K562 (cell line): ENCODE data around the gene OIT3. TPM values are rescaled to one million over a fixed set of nuclear protein-coding genes. Genes with fewer than 3 reads are reported as not detected.
"Not testable (repeated sequence)": the region's sequence is repeated elsewhere in the genome, so short reads cannot be mapped to it uniquely, and the experiment has no call there.

ENCODE experiments used
- ATAC-seq: fragments of 200-7000 bp; cut with Tn5 transposase; 3 replicates; pipeline ENCODE4 v1.9.1; 2020; ENCODE audit warnings: moderate library complexity
- BruUV-seq: library from RNA; stranded (reverse); fragments of 400-500 nt; replicated peaks from 2 replicates; lab custom pipeline; 2021; lab: Mats Ljungman, UMichigan
- CTCF ChIA-PET: fragments of 300-600 bp; formaldehyde crosslinking; extraction: SDS; loops from one replicate; lab custom pipeline; 2021; ENCODE audit warnings: low intra/inter-chr PET ratio; lab: Yijun Ruan, JAX
- POLR2A ChIA-PET: fragments of 300-600, 350-650 bp; sonication (Branson Sonifier 250); formaldehyde crosslinking; extraction: SDS; loops from one replicate; lab custom pipeline; 2021; ENCODE audit warnings: antibody characterized with exemption, inconsistent platforms; lab: Yijun Ruan, JAX
- DNase-seq, 4 experiments: peaks; one replicate each; pipeline versions ENCODE4 v3.0.0 to v3.0.0-alpha.2; 2011 to 2018; ENCODE audit warnings: low spot score in 3 of 4, mixed read lengths in 3 of 4; ENCODE audit errors: extremely low read depth in 1 of 4
- FAIRE-seq: peaks from 2 replicates; lab custom pipeline; 2011; peaks lifted over from hg19 to GRCh38; lab: Jason Lieb, UNC
- H2AFZ ChIP-seq: 2 replicates; pipeline ENCODE4 v1.6.0; 2011; ENCODE audit warnings: low read depth, low read length, control low read depth, inconsistent platforms
- H3K27ac ChIP-seq: fragments of 200-600 bp; 3 replicates; pipeline ENCODE4 v1.8.0; 2011; ENCODE audit warnings: low read depth, mild to moderate bottlenecking, control low read depth, inconsistent platforms, low read length, moderate library complexity, mixed read lengths; ENCODE audit errors: extremely low read depth
- H3K27me3 ChIP-seq, 2 experiments: fragments of 300-600 bp in 1 of 2; 2 replicates in 1 of 2; 3 replicates in 1 of 2; pipeline versions ENCODE4 v1.6.0 to v1.8.0; 2011; ENCODE audit warnings: inconsistent platforms in 2 of 2, low read length in 2 of 2, mild to moderate bottlenecking in 1 of 2, mixed read lengths in 1 of 2, moderate library complexity in 1 of 2; ENCODE audit not compliant: control insufficient read depth in 2 of 2, insufficient read depth in 2 of 2
- H3K36me3 ChIP-seq: fragments of 300-600 bp; 3 replicates; pipeline ENCODE4 v1.8.0; 2011; ENCODE audit warnings: mild to moderate bottlenecking, low read length, inconsistent platforms; ENCODE audit not compliant: control insufficient read depth, insufficient read depth
- H3K4me1 ChIP-seq, 2 experiments: fragments of 200-600 bp in 1 of 2; replicated peaks in 1 of 2; 2 replicates in 1 of 2; 3 replicates in 1 of 2; pipeline versions ENCODE4 v1.5.1 to v1.8.0; 2011; ENCODE audit warnings: inconsistent platforms in 2 of 2, low read length in 2 of 2, mild to moderate bottlenecking in 1 of 2, mixed read lengths in 1 of 2, moderate library complexity in 1 of 2; ENCODE audit not compliant: control insufficient read depth in 2 of 2, insufficient read depth in 2 of 2
- H3K4me2 ChIP-seq: 2 replicates; pipeline ENCODE4 v1.6.1; 2011; ENCODE audit warnings: low read length, control low read depth, inconsistent platforms, mixed read lengths; ENCODE audit not compliant: insufficient read depth
- H3K4me3 ChIP-seq: fragments of 200-600 bp; sonication (generic), shearing (Covaris generic); 2 replicates; pipeline ENCODE4 v1.5.1; 2016; ENCODE audit warnings: control low read depth, inconsistent platforms
- H3K79me2 ChIP-seq: fragments of 200-600 bp; 3 replicates; pipeline ENCODE4 v1.8.0; 2011; ENCODE audit warnings: low read length, inconsistent platforms; ENCODE audit not compliant: control insufficient read depth, insufficient read depth
- H3K9ac ChIP-seq, 2 experiments: 2 replicates each; pipeline versions ENCODE4 v1.6.0 to v1.6.1; 2011; ENCODE audit warnings: low read depth in 2 of 2, low read length in 2 of 2, control low read depth in 1 of 2, inconsistent platforms in 1 of 2, mild to moderate bottlenecking in 1 of 2, mixed read lengths in 1 of 2; ENCODE audit not compliant: insufficient read depth in 1 of 2
- H3K9me1 ChIP-seq: one replicate; pipeline ENCODE4 v1.6.0; 2011; ENCODE audit warnings: inconsistent platforms, mild to moderate bottlenecking, low read length, moderate library complexity; ENCODE audit not compliant: control insufficient read depth, insufficient read depth
- H3K9me3 ChIP-seq: replicated peaks from 2 replicates; pipeline ENCODE4 v1.5.1; 2011; ENCODE audit warnings: low read depth, low read length, inconsistent platforms; ENCODE audit not compliant: control insufficient read depth, insufficient read depth
- H4K20me1 ChIP-seq: replicated peaks from 2 replicates; pipeline ENCODE4 v1.6.1; 2011; ENCODE audit warnings: low read length, inconsistent platforms, mixed read lengths; ENCODE audit not compliant: control insufficient read depth, insufficient read depth
- ATF7 ChIP-seq: fragments of 450-650 bp; IDR thresholded peaks from 2 replicates; pipeline ENCODE4 v1.7.1; 2014; ENCODE audit warnings: mild to moderate bottlenecking, moderate library complexity
- CBX1 ChIP-seq: sonication (generic); IDR thresholded peaks from 2 replicates; pipeline ENCODE4 v1.6.1; 2016; ENCODE audit warnings: antibody characterized with exemption, low read depth, mild to moderate bottlenecking
- NBN ChIP-seq: fragments of 450-650 bp; IDR thresholded peaks from 2 replicates; pipeline ENCODE4 v1.6.1; 2016; ENCODE audit warnings: low read depth, mild to moderate bottlenecking
- PHB2 ChIP-seq: fragments of 450-650 bp; IDR thresholded peaks from 2 replicates; pipeline ENCODE4 v1.6.1; 2017; ENCODE audit warnings: low read depth
- TARDBP ChIP-seq: fragments of 450-650 bp; IDR thresholded peaks from 2 replicates; pipeline ENCODE4 v1.6.1; 2016
- WGBS: fragments of 100-300 bp; shearing (Covaris generic); methylation state at CpG from one replicate; pipeline ENCODE4 v1.1.6; 2016; ENCODE audit warnings: low coverage, mixed read lengths; ENCODE audit not compliant: insufficient coverage; ENCODE audit errors: missing lambda C conversion rate; 5-methylcytosine and 5-hydroxymethylcytosine counted together
- in situ Hi-C: fragments of 300-500 bp; cut with MboI; formaldehyde crosslinking; loops from 4 replicates; pipeline ENCODE4 v1.15.0; 2018; ENCODE audit warnings: inconsistent platforms, mixed read lengths
- intact Hi-C: fragments of 100-400 bp; cut with micrococcal nuclease; formaldehyde crosslinking; loops from 2 replicates; pipeline ENCODE4 v1.14.2; 2022
- polyA plus RNA-seq, 8 experiments: library from polyadenylated mRNA; depleted of rRNA in 4 of 8; stranded (reverse) in 5 of 8; unstranded in 3 of 8; fragments of >200 nt; fragmentation: Nextera tagmentation in 2 of 8; fragmentation: Illumina TruSeq in 1 of 8; extraction: Ambion mirVana in 2 of 8; extraction: Trizol in 1 of 8; gene quantifications; 2 replicates each; pipeline versions ENCODE4 v1.2.1 to v1.2.3, GENCODE V29; 2011 to 2014; ENCODE audit warnings: inconsistent platforms in 1 of 8, missing spikeins in 1 of 8
- total RNA-seq, 7 experiments: library from RNA; depleted of rRNA in 6 of 7; stranded (reverse); fragments of >200 nt in 6 of 7; fragmentation: Illumina TruSeq in 2 of 7; extraction: Trizol in 2 of 7; gene quantifications; 2 replicates each; pipeline versions ENCODE4 v1.2.1 to v1.2.3, GENCODE V29; 2011 to 2021; ENCODE audit warnings: low replicate concordance in 1 of 7
- TF ChIP-seq, protein P1 (sequence below): sonication (generic); formaldehyde crosslinking; IDR thresholded peaks from 2 replicates; pipeline ENCODE4 v1.8.0; 2023; ENCODE audit warnings: missing genetic modification reagents, mild to moderate bottlenecking, borderline replicate concordance

Gene OIT3
- total and polyA plus RNA-seq, 9 of the 15 experiments (the other 6 are each of a cell fraction or from before 2014, with no cell fraction given) = not detected

DNA sequence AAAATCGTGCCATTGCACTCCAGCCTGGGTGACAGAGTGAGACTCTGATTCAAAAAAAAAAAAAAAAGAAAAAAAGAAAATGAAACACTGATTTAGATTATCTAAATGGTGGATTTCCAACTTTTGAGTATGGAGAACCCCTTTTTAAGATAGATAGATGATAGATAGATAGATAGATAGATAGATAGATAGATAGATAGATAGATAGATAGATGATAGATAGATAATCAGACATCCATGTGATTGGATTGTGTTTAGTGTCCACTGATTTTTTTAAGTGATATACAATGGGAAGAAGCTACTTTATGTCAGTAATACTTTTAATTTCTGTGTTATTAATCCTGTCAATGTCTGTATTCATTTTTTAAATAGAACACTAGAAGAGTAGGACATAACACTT, 6.0 kb downstream of the OIT3 start (continued):
- TF ChIP-seq, protein P1, sequence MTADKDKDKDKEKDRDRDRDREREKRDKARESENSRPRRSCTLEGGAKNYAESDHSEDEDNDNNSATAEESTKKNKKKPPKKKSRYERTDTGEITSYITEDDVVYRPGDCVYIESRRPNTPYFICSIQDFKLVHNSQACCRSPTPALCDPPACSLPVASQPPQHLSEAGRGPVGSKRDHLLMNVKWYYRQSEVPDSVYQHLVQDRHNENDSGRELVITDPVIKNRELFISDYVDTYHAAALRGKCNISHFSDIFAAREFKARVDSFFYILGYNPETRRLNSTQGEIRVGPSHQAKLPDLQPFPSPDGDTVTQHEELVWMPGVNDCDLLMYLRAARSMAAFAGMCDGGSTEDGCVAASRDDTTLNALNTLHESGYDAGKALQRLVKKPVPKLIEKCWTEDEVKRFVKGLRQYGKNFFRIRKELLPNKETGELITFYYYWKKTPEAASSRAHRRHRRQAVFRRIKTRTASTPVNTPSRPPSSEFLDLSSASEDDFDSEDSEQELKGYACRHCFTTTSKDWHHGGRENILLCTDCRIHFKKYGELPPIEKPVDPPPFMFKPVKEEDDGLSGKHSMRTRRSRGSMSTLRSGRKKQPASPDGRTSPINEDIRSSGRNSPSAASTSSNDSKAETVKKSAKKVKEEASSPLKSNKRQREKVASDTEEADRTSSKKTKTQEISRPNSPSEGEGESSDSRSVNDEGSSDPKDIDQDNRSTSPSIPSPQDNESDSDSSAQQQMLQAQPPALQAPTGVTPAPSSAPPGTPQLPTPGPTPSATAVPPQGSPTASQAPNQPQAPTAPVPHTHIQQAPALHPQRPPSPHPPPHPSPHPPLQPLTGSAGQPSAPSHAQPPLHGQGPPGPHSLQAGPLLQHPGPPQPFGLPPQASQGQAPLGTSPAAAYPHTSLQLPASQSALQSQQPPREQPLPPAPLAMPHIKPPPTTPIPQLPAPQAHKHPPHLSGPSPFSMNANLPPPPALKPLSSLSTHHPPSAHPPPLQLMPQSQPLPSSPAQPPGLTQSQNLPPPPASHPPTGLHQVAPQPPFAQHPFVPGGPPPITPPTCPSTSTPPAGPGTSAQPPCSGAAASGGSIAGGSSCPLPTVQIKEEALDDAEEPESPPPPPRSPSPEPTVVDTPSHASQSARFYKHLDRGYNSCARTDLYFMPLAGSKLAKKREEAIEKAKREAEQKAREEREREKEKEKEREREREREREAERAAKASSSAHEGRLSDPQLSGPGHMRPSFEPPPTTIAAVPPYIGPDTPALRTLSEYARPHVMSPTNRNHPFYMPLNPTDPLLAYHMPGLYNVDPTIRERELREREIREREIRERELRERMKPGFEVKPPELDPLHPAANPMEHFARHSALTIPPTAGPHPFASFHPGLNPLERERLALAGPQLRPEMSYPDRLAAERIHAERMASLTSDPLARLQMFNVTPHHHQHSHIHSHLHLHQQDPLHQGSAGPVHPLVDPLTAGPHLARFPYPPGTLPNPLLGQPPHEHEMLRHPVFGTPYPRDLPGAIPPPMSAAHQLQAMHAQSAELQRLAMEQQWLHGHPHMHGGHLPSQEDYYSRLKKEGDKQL (CRISPR knock-in tag) = no peak
- no peak for TF ChIP-seq ATF7

- BruUV-seq, CTCF ChIA-PET, H3K9me3 ChIP-seq, H3K27me3 ChIP-seq, H3K4me3 ChIP-seq, H4K20me1 ChIP-seq, in situ Hi-C loops, POLR2A ChIA-PET, H3K9me1 ChIP-seq, H3K36me3 ChIP-seq, H3K4me1 ChIP-seq, H3K79me2 ChIP-seq, H3K9ac ChIP-seq, H3K4me2 ChIP-seq: not testable (repeated sequence)
- 15% methylated on average over 15 of the region's 15 CpGs for WGBS
- peak in 1 of 4 experiments; percentile 67 for DNase-seq
- FAIRE-seq = peak; percentile 61
- intact Hi-C loops = loop anchor here (10.0 kb wide), 1 partner anchor 161 kb away; no protein-coding TSS in a partner anchor
- H2AFZ ChIP-seq = peak overlapping the region; percentile 53
- H3K27ac ChIP-seq = 0 out of 3 replicates have a peak overlapping the region, but pooled peaks have one; percentile 43
- ATAC-seq = peak; percentile 82
- peak; percentile 56; the same call in 1 of the 2 replicates for TF ChIP-seq PHB2
- TF ChIP-seq ATF7 = peak; percentile 72
- 0 out of 2 replicates have a peak, but pooled peaks have one; percentile 53 for TF ChIP-seq TARDBP
- peak; percentile 52; the same call in 1 of the 2 replicates for TF ChIP-seq CBX1
- TF ChIP-seq NBN = peak; percentile 43; the same call in 1 of the 2 replicates
These were observed 10.5 kb downstream of the OIT3 start for GRCh38 chr10:72903941-72904446.
